HepG2 (cell line): ENCODE results near the gene DPEP1. TPM values are rescaled to one million over a fixed set of nuclear protein-coding genes. Genes with fewer than 3 reads are reported as not detected.

Experiments used
- DDIT3 ChIP-seq: sonication (generic); formaldehyde crosslinking; IDR thresholded peaks from 2 replicates; pipeline ENCODE4 v1.4.0; 2020; ENCODE audit warnings: mild to moderate bottlenecking, missing genetic modification reagents
- ETV5 ChIP-seq: IDR thresholded peaks from 2 replicates; pipeline ENCODE4 v1.6.1; 2018; ENCODE audit warnings: missing biosample characterization, missing genetic modification reagents, inconsistent platforms, borderline replicate concordance
- FOSL2 ChIP-seq: sonication (generic); formaldehyde crosslinking; IDR thresholded peaks from 2 replicates; pipeline ENCODE4 v1.4.0; 2020; ENCODE audit warnings: missing genetic modification reagents
- FOXA1 ChIP-seq, 2 experiments: fragments of 450-650 bp in 1 of 2; sonication (generic) in 1 of 2; formaldehyde crosslinking in 1 of 2; IDR thresholded peaks; 2 replicates each; pipeline versions ENCODE4 v1.4.0 to v1.6.1; 2016 to 2020; ENCODE audit warnings: missing genetic modification reagents in 1 of 2
- ISL2 ChIP-seq: sonication (generic); formaldehyde crosslinking; IDR thresholded peaks from 2 replicates; pipeline ENCODE4 v1.5.0; 2020; ENCODE audit warnings: missing genetic modification reagents
- KDM2A ChIP-seq: sonication (generic); formaldehyde crosslinking; IDR thresholded peaks from 2 replicates; pipeline ENCODE4 v1.4.0; 2020; ENCODE audit warnings: low read depth, missing genetic modification reagents, borderline replicate concordance
- KDM4B ChIP-seq: sonication (generic); formaldehyde crosslinking; IDR thresholded peaks from 2 replicates; pipeline ENCODE4 v1.4.0; 2020; ENCODE audit warnings: missing genetic modification reagents
- MEIS1 ChIP-seq: sonication (generic); formaldehyde crosslinking; IDR thresholded peaks from 2 replicates; pipeline ENCODE4 v1.9.0; 2021; ENCODE audit warnings: mild to moderate bottlenecking, missing genetic modification reagents, moderate library complexity, borderline replicate concordance
- NFATC3 ChIP-seq: sonication (generic); formaldehyde crosslinking; IDR thresholded peaks from 2 replicates; pipeline ENCODE4 v1.5.1; 2020; ENCODE audit warnings: mild to moderate bottlenecking, missing genetic modification reagents
- ZNF235 ChIP-seq: sonication (generic); formaldehyde crosslinking; IDR thresholded peaks from 2 replicates; pipeline ENCODE4 v1.8.1; 2023; ENCODE audit warnings: mild to moderate bottlenecking, missing genetic modification reagents, borderline replicate concordance
- ZNF354B ChIP-seq: sonication (generic); formaldehyde crosslinking; IDR thresholded peaks from 2 replicates; pipeline ENCODE4 v1.8.0; 2022; ENCODE audit warnings: mild to moderate bottlenecking, missing genetic modification reagents
- ZNF367 ChIP-seq: sonication (generic); formaldehyde crosslinking; IDR thresholded peaks from 2 replicates; pipeline ENCODE4 v1.4.0; 2020; ENCODE audit warnings: missing genetic modification reagents, borderline replicate concordance
- ZNF468 ChIP-seq: sonication (generic); formaldehyde crosslinking; IDR thresholded peaks from 2 replicates; pipeline ENCODE4 v1.8.0; 2022; ENCODE audit warnings: mild to moderate bottlenecking, moderate library complexity, missing genetic modification reagents
- ZNF605 ChIP-seq: sonication (generic); formaldehyde crosslinking; IDR thresholded peaks from 2 replicates; pipeline ENCODE4 v1.8.0; 2022; ENCODE audit warnings: mild to moderate bottlenecking, missing genetic modification reagents
- ZNF629 ChIP-seq: sonication (generic); formaldehyde crosslinking; conservative IDR thresholded peaks from 2 replicates; pipeline ENCODE4 v1.5.0; 2020; ENCODE audit warnings: missing genetic modification reagents
- ZNF646 ChIP-seq: sonication (generic); formaldehyde crosslinking; IDR thresholded peaks from 2 replicates; pipeline ENCODE4 v1.9.0; 2021; ENCODE audit warnings: mild to moderate bottlenecking, missing genetic modification reagents
- ZNF768 ChIP-seq: sonication (generic); formaldehyde crosslinking; IDR thresholded peaks from 2 replicates; pipeline ENCODE4 v1.4.0; 2020; ENCODE audit warnings: missing genetic modification reagents
- polyA plus RNA-seq, 8 experiments: library from polyadenylated mRNA; depleted of rRNA in 3 of 8; stranded (reverse) in 7 of 8; unstranded in 1 of 8; fragments of >200 nt; fragmentation: Illumina TruSeq in 4 of 8; extraction: Trizol in 4 of 8; gene quantifications; 2 replicates each; pipeline versions ENCODE4 v1.2.1 to v1.2.3, GENCODE V29; 2011 to 2016; ENCODE audit warnings: low read depth in 4 of 8, missing spikeins in 1 of 8, mixed read lengths in 1 of 8; ENCODE audit not compliant: insufficient read depth in 1 of 8
- total RNA-seq, 5 experiments: library from RNA; depleted of rRNA; stranded (reverse); fragments of >200 nt; fragmentation: Illumina TruSeq; extraction: Trizol; gene quantifications; 2 replicates each; pipeline ENCODE4 v1.2.3, GENCODE V29; 2016; ENCODE audit warnings: low read depth in 1 of 5
- TF ChIP-seq, protein P1 (sequence below): sonication (generic); formaldehyde crosslinking; IDR thresholded peaks from 2 replicates; pipeline ENCODE4 v1.5.1; 2020; ENCODE audit warnings: missing genetic modification reagents, mild to moderate bottlenecking, borderline replicate concordance
- TF ChIP-seq, protein P2 (sequence below): sonication (generic); formaldehyde crosslinking; IDR thresholded peaks from 2 replicates; pipeline ENCODE4 v1.9.0; 2022; ENCODE audit warnings: low read depth, missing genetic modification reagents

Gene DPEP1
- total and polyA plus RNA-seq, 2 of the 13 experiments (the other 11 are each of a cell fraction or from before 2014, with no cell fraction given): 37.6 to 52.2 TPM

GRCh38 chr16:89572485-89573205 lies 40.8 kb upstream of the DPEP1 start (continued):
- TF ChIP-seq, protein P1, sequence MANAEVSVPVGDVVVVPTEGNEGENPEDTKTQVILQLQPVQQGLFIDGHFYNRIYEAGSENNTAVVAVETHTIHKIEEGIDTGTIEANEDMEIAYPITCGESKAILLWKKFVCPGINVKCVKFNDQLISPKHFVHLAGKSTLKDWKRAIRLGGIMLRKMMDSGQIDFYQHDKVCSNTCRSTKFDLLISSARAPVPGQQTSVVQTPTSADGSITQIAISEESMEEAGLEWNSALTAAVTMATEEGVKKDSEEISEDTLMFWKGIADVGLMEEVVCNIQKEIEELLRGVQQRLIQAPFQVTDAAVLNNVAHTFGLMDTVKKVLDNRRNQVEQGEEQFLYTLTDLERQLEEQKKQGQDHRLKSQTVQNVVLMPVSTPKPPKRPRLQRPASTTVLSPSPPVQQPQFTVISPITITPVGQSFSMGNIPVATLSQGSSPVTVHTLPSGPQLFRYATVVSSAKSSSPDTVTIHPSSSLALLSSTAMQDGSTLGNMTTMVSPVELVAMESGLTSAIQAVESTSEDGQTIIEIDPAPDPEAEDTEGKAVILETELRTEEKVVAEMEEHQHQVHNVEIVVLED: no peak
- TF ChIP-seq ZNF367 (CRISPR knock-in tag) (no peak), ZNF468 (CRISPR knock-in tag) (no peak), NFATC3 (CRISPR knock-in tag) (no peak), ZNF629 (no peak), FOXA1 (IDR thresholded peaks at IDR 0.05) (no peak), FOXA1 (CRISPR knock-in tag; IDR thresholded peaks at IDR 0.05) (no peak; the same call in 1 of the 2 replicates), ZNF235 (CRISPR knock-in tag) (no peak), ZNF605 (CRISPR knock-in tag) (peak; percentile 93; the same call in 1 of the 2 replicates), ISL2 (CRISPR knock-in tag) (peak; percentile 29; the same call in 1 of the 2 replicates), DDIT3 (CRISPR knock-in tag) (no peak), KDM4B (peak; percentile 38; the same call in 1 of the 2 replicates), ETV5 (CRISPR knock-in tag) (peak; percentile 3; the same call in 1 of the 2 replicates), FOSL2 (CRISPR knock-in tag) (peak; percentile 36), KDM2A (peak; percentile 55), ZNF768 (CRISPR knock-in tag) (peak; percentile 40; the same call in 1 of the 2 replicates), ZNF354B (no peak), ZNF646 (CRISPR knock-in tag) (no peak), MEIS1 (CRISPR knock-in tag) (no peak; the same call in 1 of the 2 replicates)
- TF ChIP-seq, protein P2, sequence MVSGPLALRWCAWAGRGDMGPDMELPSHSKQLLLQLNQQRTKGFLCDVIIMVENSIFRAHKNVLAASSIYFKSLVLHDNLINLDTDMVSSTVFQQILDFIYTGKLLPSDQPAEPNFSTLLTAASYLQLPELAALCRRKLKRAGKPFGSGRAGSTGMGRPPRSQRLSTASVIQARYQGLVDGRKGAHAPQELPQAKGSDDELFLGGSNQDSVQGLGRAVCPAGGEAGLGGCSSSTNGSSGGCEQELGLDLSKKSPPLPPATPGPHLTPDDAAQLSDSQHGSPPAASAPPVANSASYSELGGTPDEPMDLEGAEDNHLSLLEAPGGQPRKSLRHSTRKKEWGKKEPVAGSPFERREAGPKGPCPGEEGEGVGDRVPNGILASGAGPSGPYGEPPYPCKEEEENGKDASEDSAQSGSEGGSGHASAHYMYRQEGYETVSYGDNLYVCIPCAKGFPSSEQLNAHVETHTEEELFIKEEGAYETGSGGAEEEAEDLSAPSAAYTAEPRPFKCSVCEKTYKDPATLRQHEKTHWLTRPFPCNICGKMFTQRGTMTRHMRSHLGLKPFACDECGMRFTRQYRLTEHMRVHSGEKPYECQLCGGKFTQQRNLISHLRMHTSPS (CRISPR knock-in tag): peak; percentile 44; the same call in 1 of the 2 replicates
